CD8-positive, alpha-beta memory T cell (primary cell): ENCODE measurements around the gene SLC35B2. TPM values are rescaled to one million over a fixed set of nuclear protein-coding genes. Genes with fewer than 3 reads are reported as not detected.

Experiments
- CTCF ChIA-PET: fragments of 350-600 bp; sonication (Branson Sonifier 250); formaldehyde crosslinking; loops from one replicate; lab custom pipeline; 2021; ENCODE audit warnings: antibody characterized with exemption; lab: Charles Lee
- POLR2A ChIA-PET: fragments of 350-600 bp; sonication (Branson Sonifier 250); formaldehyde crosslinking; loops from one replicate; lab custom pipeline; 2021; ENCODE audit warnings: antibody characterized with exemption; lab: Charles Lee
- DNase-seq, 5 donors: peaks; one replicate each; pipeline versions ENCODE4 v3.0.0 to v3.0.0-alpha.2; 2020 to 2022; ENCODE audit warnings: mixed read lengths in 1 of 5
- H3K27ac ChIP-seq: one replicate; pipeline ENCODE4 v1.7.0; 2013; ENCODE audit warnings: low read depth, mild to moderate bottlenecking, low read length, moderate library complexity
- H3K27me3 ChIP-seq: 2 replicates; pipeline ENCODE4 v1.7.0; 2013; ENCODE audit warnings: low read length, mild to moderate bottlenecking; ENCODE audit not compliant: insufficient read depth, poor library complexity, severe bottlenecking
- H3K36me3 ChIP-seq: 2 replicates; pipeline ENCODE4 v1.7.0; 2013; ENCODE audit warnings: mild to moderate bottlenecking, low read length, moderate library complexity; ENCODE audit not compliant: insufficient read depth
- H3K4me1 ChIP-seq: 2 replicates; pipeline ENCODE4 v1.7.0; 2013; ENCODE audit warnings: mild to moderate bottlenecking, low read length, moderate library complexity; ENCODE audit not compliant: insufficient read depth
- H3K4me3 ChIP-seq: 2 replicates; pipeline ENCODE4 v1.7.0; 2013; ENCODE audit warnings: mild to moderate bottlenecking, low read length
- H3K9me3 ChIP-seq: 2 replicates; pipeline ENCODE4 v1.7.0; 2013; ENCODE audit warnings: mild to moderate bottlenecking, low read length
- H3K27ac Mint-ChIP-seq, 8 donors: one replicate each; pipeline ENCODE4 v1.8.0; 2020 to 2021; ENCODE audit warnings: mixed read lengths in 8 of 8, mild to moderate bottlenecking in 6 of 8, inconsistent platforms in 3 of 8, moderate library complexity in 3 of 8
- H3K27me3 Mint-ChIP-seq, 2 donors: one replicate each; pipeline ENCODE4 v1.8.0; 2020 to 2021; ENCODE audit warnings: mixed read lengths in 2 of 2, mild to moderate bottlenecking in 1 of 2, moderate library complexity in 1 of 2
- H3K36me3 Mint-ChIP-seq, 3 donors: one replicate each; pipeline ENCODE4 v1.8.0; 2020 to 2021; ENCODE audit warnings: mixed read lengths in 3 of 3, inconsistent platforms in 1 of 3, mild to moderate bottlenecking in 1 of 3
- H3K4me1 Mint-ChIP-seq, 3 donors: one replicate each; pipeline ENCODE4 v1.8.0; 2020 to 2021; ENCODE audit warnings: mixed read lengths in 3 of 3, inconsistent platforms in 1 of 3, mild to moderate bottlenecking in 1 of 3
- H3K4me3 Mint-ChIP-seq, 7 donors: one replicate each; pipeline ENCODE4 v1.8.0; 2020 to 2021; ENCODE audit warnings: mixed read lengths in 7 of 7, mild to moderate bottlenecking in 6 of 7, moderate library complexity in 4 of 7, inconsistent platforms in 2 of 7
- H3K9me3 Mint-ChIP-seq, 5 donors: one replicate each; pipeline ENCODE4 v1.8.0; 2020 to 2022; ENCODE audit warnings: mixed read lengths in 5 of 5, mild to moderate bottlenecking in 3 of 5, moderate library complexity in 2 of 5, inconsistent platforms in 1 of 5
- polyA plus RNA-seq: library from polyadenylated mRNA; unstranded; fragments of 300-500 nt; fragmentation: Illumina TruSeq; gene quantifications from one replicate; pipeline ENCODE4 v1.2.3, GENCODE V29; 2021
- total RNA-seq, 2 experiments: library from RNA; stranded (reverse); gene quantifications; one replicate each; pipeline ENCODE4 v1.2.3, GENCODE V29; 2021

SLC35B2 gene
- total and polyA plus RNA-seq, 3 experiments from 2014 or later, result 34.8 to 49.0 (median 35.7) TPM

DNA sequence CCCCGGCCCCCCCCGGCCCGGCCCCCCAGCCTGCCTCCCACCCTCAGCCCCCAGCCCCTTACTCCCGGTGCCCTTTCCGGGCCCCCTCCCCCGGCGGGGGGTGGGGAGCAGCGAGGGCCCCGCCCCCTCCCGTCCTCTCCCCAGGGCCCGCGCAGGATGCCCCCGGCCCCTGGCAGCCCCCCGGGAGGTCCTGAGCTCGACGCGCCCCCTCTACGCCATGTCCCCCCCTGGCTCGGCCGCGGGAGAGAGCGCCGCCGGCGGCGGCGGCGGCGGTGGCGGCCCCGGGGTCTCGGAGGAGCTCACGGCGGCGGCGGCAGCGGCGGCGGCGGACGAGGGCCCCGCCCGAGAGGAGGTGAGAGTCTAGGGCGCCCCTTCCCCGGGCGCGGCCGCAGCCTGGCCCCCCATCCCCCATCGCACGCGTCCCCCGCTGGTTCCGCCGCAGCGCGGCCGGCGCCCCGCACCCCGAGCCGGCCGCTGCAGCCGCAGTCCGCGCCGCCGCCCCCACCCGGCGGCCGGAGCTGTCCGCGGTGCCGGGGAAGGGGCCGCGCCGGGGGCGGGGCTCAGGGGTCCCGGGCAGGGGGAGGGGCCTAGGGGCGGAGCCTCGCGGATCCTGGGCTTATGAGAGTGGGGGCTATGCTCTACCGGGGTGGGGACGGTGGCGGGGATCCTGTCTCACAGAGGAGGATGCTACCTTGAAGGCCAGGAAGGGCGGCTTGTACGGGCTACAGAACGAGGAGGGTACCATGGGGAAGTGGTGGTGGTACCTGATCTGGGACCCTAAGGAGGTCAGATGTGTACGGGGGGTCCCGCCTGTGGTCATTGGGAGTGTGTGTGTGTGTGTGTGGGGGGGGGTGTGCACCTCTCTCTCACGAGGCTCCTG is 13.4 kb upstream of the SLC35B2 start:
- CTCF ChIA-PET, result interaction anchor here (0.8 to 1.3 kb wide), 4 partner anchors 34 to 76 kb away, joined by 3 to 4 read pairs (median 3); partner anchors contain the start of gene AARS2
- Mint-ChIP-seq H3K4me1 (peaks cover 5 to 22% (median 21%) of the 10 kb centered on the region in 3 donors), H3K27ac (peak overlapping the region in 1 of 8 donors; percentile 81), H3K4me3 (peak overlapping the region; percentile 34 to 84 (median 78)), H3K27me3 (peaks cover 49 to 54% of the 10 kb centered on the region in 2 donors), H3K36me3 (peaks cover 0 to 8% (median 0%) of the 10 kb centered on the region in 3 donors), H3K9me3 (no peaks in the 10 kb centered on the region)
- no peaks in the 10 kb centered on the region for H3K9me3 ChIP-seq
- peaks cover 51% of the 10 kb centered on the region for H3K27me3 ChIP-seq
- no peak overlapping the region for H3K4me3 ChIP-seq
- no peaks in the 10 kb centered on the region for H3K4me1 ChIP-seq
- no peaks in the 10 kb centered on the region for H3K36me3 ChIP-seq
- H3K27ac ChIP-seq, result no peak overlapping the region
- POLR2A ChIA-PET, result interaction anchor here (1.4 kb wide), 1 partner anchor 24 kb away, joined by 7 read pairs; the partner anchor contains the start of gene HSP90AB1
- peak in 1 of 5 donors; percentile 53 for DNase-seq

DNA sequence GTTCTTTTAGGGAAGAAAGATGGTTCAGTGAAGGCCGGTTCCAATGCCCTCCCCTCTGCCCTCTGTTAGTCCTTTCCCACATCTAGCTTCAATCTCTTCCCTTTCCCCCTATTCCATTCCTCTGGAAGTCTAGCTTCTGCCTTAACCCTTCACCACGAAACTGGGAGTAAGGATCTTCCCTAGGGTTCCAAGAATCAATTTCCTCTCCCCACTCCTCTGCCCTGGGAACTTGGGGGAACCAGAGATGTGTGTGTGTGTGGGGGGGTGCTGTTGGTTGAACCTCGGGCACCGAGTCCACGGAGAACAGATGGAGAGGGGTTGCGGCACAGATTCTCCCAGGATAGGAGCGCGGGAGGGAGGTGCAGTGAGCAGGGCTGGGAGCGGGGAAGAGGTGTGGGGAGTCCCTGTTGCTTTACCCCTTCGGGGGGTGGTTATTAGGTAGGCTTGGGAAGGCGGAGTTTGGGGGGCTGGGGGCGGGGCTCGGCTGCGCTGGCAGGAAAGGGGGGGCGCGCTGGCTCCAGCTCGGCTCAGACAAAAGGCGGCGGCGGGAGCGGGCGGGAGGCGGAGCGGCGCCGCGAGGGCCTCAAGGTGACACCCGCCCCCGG is 12.7 kb upstream of the SLC35B2 start, which contains the start of gene TMEM151B:
TSS of gene TMEM151B (plus strand) at position 530 of the 605 bp plus-strand sequence. CDS start 293 bp downstream, outside the sequence.
- Histone ChIP-seq H3K27me3 (peaks cover 51% of the 10 kb centered on the region), H3K4me1 (no peaks in the 10 kb centered on the region), H3K9me3 (no peaks in the 10 kb centered on the region), H3K36me3 (no peaks in the 10 kb centered on the region), H3K4me3 (no peak within 1 kb of the TSS), H3K27ac (no peak within 1 kb of the TSS)
- peak within 1 kb of the TSS; percentile 63 to 84 (median 78) for H3K4me3 Mint-ChIP-seq
- ChIA-PET CTCF (interaction anchor here (1.0 to 3.8 kb wide), 4 partner anchors 28 to 76 kb away, joined by 3 to 36 read pairs (median 4); partner anchors contain the start of gene AARS2), POLR2A (interaction anchor here (1.4 kb wide), 1 partner anchor 23 kb away, joined by 7 read pairs; the partner anchor contains the start of gene HSP90AB1)
- H3K36me3 Mint-ChIP-seq, result peaks cover 0 to 8% (median 0%) of the 10 kb centered on the region in 3 donors
- H3K9me3 Mint-ChIP-seq, result no peaks in the 10 kb centered on the region
- H3K27ac Mint-ChIP-seq, result peak within 1 kb of the TSS in 4 of 8 donors; percentile 16 to 89 (median 59)
- H3K4me1 Mint-ChIP-seq, result peaks cover 9 to 23% (median 22%) of the 10 kb centered on the region in 3 donors
- DNase-seq, result peak in 3 of 5 donors; percentile 21 to 58 (median 30)
- H3K27me3 Mint-ChIP-seq, result peaks cover 49 to 54% of the 10 kb centered on the region in 2 donors

GRCh38 chr6:44269178-44269920 is 12.0 kb upstream of the SLC35B2 start:
- ChIA-PET CTCF (interaction anchor here (1.0 to 5.5 kb wide), 10 partner anchors 14 to 117 kb away, joined by 3 to 53 read pairs (median 6); partner anchors contain the start of genes AARS2, HSP90AB1 and SLC35B2), POLR2A (no interaction called here)
- Mint-ChIP-seq H3K27me3 (peaks cover 46 to 50% of the 10 kb centered on the region in 2 donors), H3K9me3 (no peaks in the 10 kb centered on the region), H3K4me3 (peak overlapping the region; percentile 54 to 79 (median 69)), H3K4me1 (peaks cover 13 to 27% (median 25%) of the 10 kb centered on the region in 3 donors), H3K27ac (peak overlapping the region in 3 of 8 donors; percentile 16 to 89 (median 37)), H3K36me3 (peaks cover 0 to 7% (median 5%) of the 10 kb centered on the region in 3 donors)
- Histone ChIP-seq H3K27ac (no peak overlapping the region), H3K36me3 (no peaks in the 10 kb centered on the region), H3K9me3 (no peaks in the 10 kb centered on the region), H3K4me1 (peaks cover 4% of the 10 kb centered on the region), H3K27me3 (peaks cover 51% of the 10 kb centered on the region), H3K4me3 (no peak overlapping the region)
- DNase-seq, result peak in 1 of 5 donors; percentile 20

DNA sequence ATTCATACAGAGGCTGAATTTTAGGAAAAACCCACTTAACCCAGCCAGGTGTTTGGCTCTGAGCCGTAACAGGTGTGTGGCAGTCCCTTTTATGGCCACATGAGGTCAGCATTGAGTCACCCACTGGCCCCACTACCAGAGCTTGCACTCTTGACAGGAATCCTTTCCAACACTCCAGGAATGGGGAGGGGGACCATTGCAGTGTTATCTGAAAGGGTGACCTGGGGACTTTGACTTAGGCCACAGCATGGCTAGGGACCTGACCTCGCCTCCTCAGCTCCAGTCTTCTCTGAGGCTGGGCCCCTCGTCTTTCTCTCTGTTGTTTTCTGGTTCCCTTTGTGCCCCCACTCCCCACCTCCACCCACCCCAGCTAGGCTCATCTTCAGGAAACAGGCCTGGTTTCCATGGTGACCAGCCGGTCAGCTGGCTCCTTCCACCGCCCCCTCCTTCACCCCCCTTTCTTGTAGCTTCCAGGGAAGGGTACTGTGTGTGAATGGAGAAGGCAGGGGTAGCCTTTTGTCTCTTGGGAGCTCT is 10.8 kb upstream of the SLC35B2 start:
- Mint-ChIP-seq H3K4me1 (peaks cover 25 to 39% (median 36%) of the 10 kb centered on the region in 3 donors), H3K27me3 (peaks cover 37 to 40% of the 10 kb centered on the region in 2 donors), H3K36me3 (peaks cover 0 to 9% (median 5%) of the 10 kb centered on the region in 3 donors), H3K27ac (peak overlapping the region in 6 of 8 donors; percentile 79 to 96 (median 94)), H3K9me3 (no peaks in the 10 kb centered on the region), H3K4me3 (peak overlapping the region in 3 of 7 donors; percentile 37 to 90 (median 66))
- Histone ChIP-seq H3K4me1 (peaks cover 16% of the 10 kb centered on the region), H3K4me3 (no peak overlapping the region), H3K36me3 (no peaks in the 10 kb centered on the region), H3K27ac (no peak overlapping the region), H3K27me3 (peaks cover 43% of the 10 kb centered on the region), H3K9me3 (no peaks in the 10 kb centered on the region)
- ChIA-PET POLR2A (interaction anchor here (0.6 to 1.3 kb wide), 3 partner anchors 11 to 736 kb away, joined by 3 to 6 read pairs (median 5); partner anchors contain the start of gene HSP90AB1), CTCF (interaction anchor here (0.6 to 5.5 kb wide), 22 partner anchors 9 to 208 kb away, joined by 3 to 53 read pairs (median 4); partner anchors contain the start of genes AARS2, HSP90AB1 and SLC35B2)
- peak; percentile 39 to 73 (median 57) for DNase-seq

- no peak overlapping the region for H3K27ac ChIP-seq
- H3K4me1 ChIP-seq, result peaks cover 25% of the 10 kb centered on the region
- H3K4me1 Mint-ChIP-seq, result peaks cover 34 to 48% (median 45%) of the 10 kb centered on the region in 3 donors
- DNase-seq, result no peak
- H3K9me3 ChIP-seq, result no peaks in the 10 kb centered on the region
- POLR2A ChIA-PET, result interaction anchor here (1.3 kb wide), 1 partner anchor 10 kb away, joined by 3 read pairs; no protein-coding TSS in a partner anchor
- peaks cover 34% of the 10 kb centered on the region for H3K27me3 ChIP-seq
- H3K27me3 Mint-ChIP-seq, result peaks cover 30% of the 10 kb centered on the region in 2 donors
- no peaks in the 10 kb centered on the region for H3K36me3 ChIP-seq
- H3K9me3 Mint-ChIP-seq, result no peaks in the 10 kb centered on the region
- H3K27ac Mint-ChIP-seq, result peak overlapping the region in 7 of 8 donors; percentile 79 to 96 (median 94)
- CTCF ChIA-PET, result interaction anchor here (0.7 to 5.5 kb wide), 12 partner anchors 12 to 114 kb away, joined by 3 to 53 read pairs (median 4); partner anchors contain the start of gene SLC35B2
- peak overlapping the region in 3 of 7 donors; percentile 23 to 93 (median 54) for H3K4me3 Mint-ChIP-seq
- H3K36me3 Mint-ChIP-seq, result peaks cover 0 to 11% (median 0%) of the 10 kb centered on the region in 3 donors
- H3K4me3 ChIP-seq, result no peak overlapping the region
Observed at GRCh38 chr6:44267252-44267651, 9.9 kb upstream of the SLC35B2 start.

DNA sequence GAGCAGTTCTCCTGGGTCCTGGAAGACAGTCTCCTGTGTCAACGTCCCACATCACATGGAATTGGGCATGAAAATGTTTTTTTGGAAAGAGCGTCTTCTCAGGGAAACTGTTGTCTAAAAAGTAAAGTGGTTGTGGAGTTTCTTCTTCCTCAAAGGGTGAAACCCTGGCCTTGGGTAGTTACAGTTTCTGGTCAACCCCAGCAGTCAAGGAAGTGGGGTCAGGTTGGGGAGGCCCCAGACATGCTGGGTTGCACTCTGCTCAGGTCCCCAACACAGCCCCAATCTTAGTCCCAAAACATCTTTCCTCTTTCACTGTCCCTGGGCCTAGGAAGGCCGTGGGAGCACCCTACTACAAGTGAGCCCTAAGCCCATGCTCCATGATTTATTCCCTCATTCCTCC is 9.0 kb upstream of the SLC35B2 start:
- no peaks in the 10 kb centered on the region for H3K36me3 ChIP-seq
- H3K4me3 Mint-ChIP-seq, result peak overlapping the region; percentile 56 to 96 (median 89)
- no peaks in the 10 kb centered on the region for H3K9me3 Mint-ChIP-seq
- H3K27me3 ChIP-seq, result peaks cover 25% of the 10 kb centered on the region
- peaks cover 30% of the 10 kb centered on the region for H3K4me1 ChIP-seq
- ChIA-PET POLR2A (interaction anchor here (2.5 kb wide), 1 partner anchor 11 kb away, joined by 10 read pairs; no protein-coding TSS in a partner anchor), CTCF (interaction anchor here (0.7 to 5.5 kb wide), 8 partner anchors 11 to 97 kb away, joined by 3 to 53 read pairs (median 4); partner anchors contain the start of gene SLC35B2)
- no peak overlapping the region for H3K27ac ChIP-seq
- peaks cover 0 to 14% (median 0%) of the 10 kb centered on the region in 3 donors for H3K36me3 Mint-ChIP-seq
- H3K4me3 ChIP-seq, result no peak overlapping the region
- H3K4me1 Mint-ChIP-seq, result peaks cover 38 to 51% (median 45%) of the 10 kb centered on the region in 3 donors
- H3K9me3 ChIP-seq, result no peaks in the 10 kb centered on the region
- peak overlapping the region in 7 of 8 donors; percentile 67 to 96 (median 94) for H3K27ac Mint-ChIP-seq
- peak in 1 of 5 donors; percentile 45 for DNase-seq
- H3K27me3 Mint-ChIP-seq, result peaks cover 21% of the 10 kb centered on the region in 2 donors
